Erythroblast (primary cell): ENCODE results near the gene ATP1A4.

ENCODE experiments used
- GATA1 ChIP-seq: IDR thresholded peaks from 2 replicates; pipeline ENCODE4 v1.6.1; 2011; ENCODE audit warnings: low read depth, mild to moderate bottlenecking, control low read depth, low read length, moderate library complexity
- POLR2A ChIP-seq: IDR thresholded peaks from 2 replicates; pipeline ENCODE4 v1.6.1; 2011; ENCODE audit warnings: mild to moderate bottlenecking, low read length

GRCh38 chr1:160167056-160167455 is 15.7 kb downstream of the ATP1A4 start:
- TF ChIP-seq POLR2A (no peak), GATA1 (no peak)
